K562 (cell line): Measurements from ENCODE around the gene EFNA2. TPM values are rescaled to one million over a fixed set of nuclear protein-coding genes. Genes with fewer than 3 reads are reported as not detected.
A peak's percentile ranks its signal among the peaks of the same experiment; 100 is the strongest.

Source experiments
- ATF7 ChIP-seq: fragments of 450-650 bp; IDR thresholded peaks from 2 replicates; pipeline ENCODE4 v1.7.1; 2014; ENCODE audit warnings: mild to moderate bottlenecking, moderate library complexity
- EP300 ChIP-seq: IDR thresholded peaks from 2 replicates; pipeline ENCODE4 v1.6.1; 2012; ENCODE audit warnings: low read length, improper control_type of control experiment
- GTF2F1 ChIP-seq: IDR thresholded peaks from 2 replicates; pipeline ENCODE4 v1.6.1; 2011; ENCODE audit warnings: low read depth, low read length, improper control_type of control experiment
- HDAC2 ChIP-seq: fragments of 450-650 bp; IDR thresholded peaks from 2 replicates; pipeline ENCODE4 v1.6.1; 2016; ENCODE audit warnings: mild to moderate bottlenecking
- IFI16 ChIP-seq: fragments of 250-450 bp; sonication (Bioruptor Pico); IDR thresholded peaks from 2 replicates; pipeline ENCODE4 v2.1.2; 2022; ENCODE audit warnings: mild to moderate bottlenecking, inconsistent platforms
- ILF3 ChIP-seq: fragments of 450-650 bp; IDR thresholded peaks from 2 replicates; pipeline ENCODE4 v1.6.1; 2018; ENCODE audit warnings: antibody characterized with exemption, mild to moderate bottlenecking, moderate library complexity, borderline replicate concordance
- KLF6 ChIP-seq: fragments of 250-450 bp; sonication (Bioruptor Pico); IDR thresholded peaks from 2 replicates; pipeline ENCODE4 v1.4.0; 2020; ENCODE audit warnings: mild to moderate bottlenecking, moderate library complexity, borderline replicate concordance
- L3MBTL2 ChIP-seq: fragments of 450-650 bp; IDR thresholded peaks from 2 replicates; pipeline ENCODE4 v1.6.1; 2016; ENCODE audit warnings: mild to moderate bottlenecking, moderate library complexity
- NR2C2 ChIP-seq, 2 experiments: fragments of 200-800 bp in 1 of 2; sonication (Bioruptor generic) in 1 of 2; sonication (generic) in 1 of 2; formaldehyde crosslinking in 1 of 2; IDR thresholded peaks; 2 replicates each; pipeline versions ENCODE4 v1.6.1 to v1.8.0; 2016 to 2022; ENCODE audit warnings: mild to moderate bottlenecking in 1 of 2, missing compliant biosample characterization in 1 of 2, missing genetic modification characterization in 1 of 2, missing genetic modification reagents in 1 of 2
- SAFB2 ChIP-seq: fragments of 200-400 bp; formaldehyde crosslinking; IDR thresholded peaks from 2 replicates; pipeline ENCODE4 v1.6.1; 2018; ENCODE audit warnings: borderline replicate concordance, low read length, low read depth, moderate library complexity; ENCODE audit not compliant: severe bottlenecking
- SIX5 ChIP-seq, 2 experiments: IDR thresholded peaks; 2 replicates each; pipeline ENCODE4 v1.6.1; 2011; ENCODE audit warnings: low read length in 2 of 2, borderline replicate concordance in 1 of 2, low read depth in 1 of 2, mild to moderate bottlenecking in 1 of 2, moderate library complexity in 1 of 2; ENCODE audit not compliant: insufficient read depth in 1 of 2
- TEAD1 ChIP-seq, 2 experiments: fragments of 450-650 bp in 1 of 2; sonication (generic) in 1 of 2; formaldehyde crosslinking; IDR thresholded peaks; 2 replicates each; pipeline versions ENCODE4 v1.4.0 to v1.8.0; 2020 to 2022; ENCODE audit warnings: mild to moderate bottlenecking in 2 of 2, missing genetic modification reagents in 1 of 2
- TRIM24 ChIP-seq, 2 experiments: fragments of 450-650 bp; IDR thresholded peaks; 2 replicates each; pipeline ENCODE4 v1.6.1; 2016
- polyA plus RNA-seq, 8 experiments: library from polyadenylated mRNA; depleted of rRNA in 4 of 8; stranded (reverse) in 5 of 8; unstranded in 3 of 8; fragments of >200 nt; fragmentation: Nextera tagmentation in 2 of 8; fragmentation: Illumina TruSeq in 1 of 8; extraction: Ambion mirVana in 2 of 8; extraction: Trizol in 1 of 8; gene quantifications; 2 replicates each; pipeline versions ENCODE4 v1.2.1 to v1.2.3, GENCODE V29; 2011 to 2014; ENCODE audit warnings: inconsistent platforms in 1 of 8, missing spikeins in 1 of 8
- total RNA-seq, 7 experiments: library from RNA; depleted of rRNA in 6 of 7; stranded (reverse); fragments of >200 nt in 6 of 7; fragmentation: Illumina TruSeq in 2 of 7; extraction: Trizol in 2 of 7; gene quantifications; 2 replicates each; pipeline versions ENCODE4 v1.2.1 to v1.2.3, GENCODE V29; 2011 to 2021; ENCODE audit warnings: low replicate concordance in 1 of 7
- TF ChIP-seq, protein P1 (sequence below): fragments of 450-650 bp; formaldehyde crosslinking; IDR thresholded peaks from 2 replicates; pipeline ENCODE4 v1.4.0; 2020; ENCODE audit warnings: mild to moderate bottlenecking, mixed read lengths
- TF ChIP-seq, protein P2 (sequence below): sonication (generic); formaldehyde crosslinking; IDR thresholded peaks from 2 replicates; pipeline ENCODE4 v1.8.0; 2022; ENCODE audit warnings: mild to moderate bottlenecking, low read depth, missing genetic modification reagents
- TF ChIP-seq, protein P3 (sequence below): fragments of 250-450 bp; sonication (Bioruptor Pico); IDR thresholded peaks from 2 replicates; pipeline ENCODE4 v1.4.0; 2020; ENCODE audit warnings: borderline replicate concordance
- TF ChIP-seq, protein P4 (sequence below), 2 experiments: fragments of 250-450 bp in 1 of 2; fragments of 450-650 bp in 1 of 2; sonication (Bioruptor Pico) in 1 of 2; IDR thresholded peaks; 2 replicates each; pipeline versions ENCODE4 v1.6.1 to v1.8.0; 2016 to 2021; ENCODE audit warnings: mild to moderate bottlenecking in 2 of 2, moderate library complexity in 2 of 2, missing compliant biosample characterization in 1 of 2, missing genetic modification characterization in 1 of 2

The EFNA2 gene
- total and polyA plus RNA-seq, 9 of the 15 experiments (the other 6 are each of a cell fraction or from before 2014, with no cell fraction given): 0.11 to 0.44 (median 0.15) TPM; not detected in 6

DNA sequence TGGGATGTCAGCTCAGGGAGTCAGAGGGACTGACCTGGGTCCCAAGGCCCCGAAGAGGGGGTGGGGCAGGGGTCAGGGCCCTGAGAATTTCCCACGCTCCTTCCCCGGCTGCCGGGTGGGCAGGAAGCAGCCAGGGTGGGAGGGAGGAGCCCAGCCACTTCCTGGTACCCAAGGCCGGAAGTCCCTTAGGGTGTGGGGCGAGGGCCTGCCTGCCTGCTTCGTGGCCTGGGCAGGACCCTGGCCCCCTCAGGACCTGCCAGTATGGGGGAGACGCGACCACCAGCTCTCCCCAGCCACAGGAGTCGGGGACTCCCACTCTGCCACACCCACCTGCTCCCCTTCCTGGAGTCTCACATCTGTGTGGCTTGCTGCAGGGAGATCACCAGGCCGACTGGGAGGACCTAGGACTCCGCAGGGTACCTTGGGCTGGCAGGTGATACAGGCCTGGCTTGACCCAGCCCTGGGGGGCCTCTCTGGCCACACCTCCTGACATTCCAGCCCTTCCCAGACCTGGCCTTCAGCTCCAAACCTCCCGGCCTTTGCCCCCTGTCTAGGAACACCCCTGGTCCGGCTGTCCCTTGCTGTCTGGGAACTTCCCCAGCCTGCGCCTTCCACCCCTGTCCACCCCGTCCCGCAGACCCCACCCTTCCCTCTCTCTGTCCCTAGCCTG, 26.3 kb upstream of the EFNA2 start (continued):
- TF ChIP-seq IFI16 (CRISPR knock-in tag) (no peak), SAFB2 (no peak), KLF6 (no peak), NR2C2 (CRISPR knock-in tag; IDR thresholded peaks at IDR 0.05) (peak; percentile 31; the same call in 1 of the 2 replicates), NR2C2 (tag; IDR thresholded peaks at IDR 0.05) (no peak), ILF3 (peak; percentile 93; the same call in 1 of the 2 replicates), TEAD1 (CRISPR knock-in tag; IDR thresholded peaks at IDR 0.05) (no peak), EP300 (peak; percentile 10; the same call in 1 of the 2 replicates), L3MBTL2 (no peak), ATF7 (peak; percentile 51; the same call in 1 of the 2 replicates), GTF2F1 (no peak), HDAC2 (no peak), TRIM24 (IDR thresholded peaks at IDR 0.05) (peak in 1 of 2 experiments; percentile 7; a peak in 1 of 4 replicates), SIX5 (IDR thresholded peaks at IDR 0.05; ENCODE audit: borderline replicate concordance in 1 of 2, insufficient read depth in 1 of 2, low read depth in 1 of 2, low read length in 2 of 2) (no peak)
- TF ChIP-seq, protein P1, sequence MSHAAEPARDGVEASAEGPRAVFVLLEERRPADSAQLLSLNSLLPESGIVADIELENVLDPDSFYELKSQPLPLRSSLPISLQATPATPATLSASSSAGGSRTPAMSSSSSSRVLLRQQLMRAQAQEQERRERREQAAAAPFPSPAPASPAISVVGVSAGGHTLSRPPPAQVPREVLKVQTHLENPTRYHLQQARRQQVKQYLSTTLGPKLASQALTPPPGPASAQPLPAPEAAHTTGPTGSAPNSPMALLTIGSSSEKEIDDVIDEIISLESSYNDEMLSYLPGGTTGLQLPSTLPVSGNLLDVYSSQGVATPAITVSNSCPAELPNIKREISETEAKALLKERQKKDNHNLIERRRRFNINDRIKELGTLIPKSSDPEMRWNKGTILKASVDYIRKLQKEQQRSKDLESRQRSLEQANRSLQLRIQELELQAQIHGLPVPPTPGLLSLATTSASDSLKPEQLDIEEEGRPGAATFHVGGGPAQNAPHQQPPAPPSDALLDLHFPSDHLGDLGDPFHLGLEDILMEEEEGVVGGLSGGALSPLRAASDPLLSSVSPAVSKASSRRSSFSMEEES (CRISPR knock-in tag): no peak
- TF ChIP-seq, protein P2, sequence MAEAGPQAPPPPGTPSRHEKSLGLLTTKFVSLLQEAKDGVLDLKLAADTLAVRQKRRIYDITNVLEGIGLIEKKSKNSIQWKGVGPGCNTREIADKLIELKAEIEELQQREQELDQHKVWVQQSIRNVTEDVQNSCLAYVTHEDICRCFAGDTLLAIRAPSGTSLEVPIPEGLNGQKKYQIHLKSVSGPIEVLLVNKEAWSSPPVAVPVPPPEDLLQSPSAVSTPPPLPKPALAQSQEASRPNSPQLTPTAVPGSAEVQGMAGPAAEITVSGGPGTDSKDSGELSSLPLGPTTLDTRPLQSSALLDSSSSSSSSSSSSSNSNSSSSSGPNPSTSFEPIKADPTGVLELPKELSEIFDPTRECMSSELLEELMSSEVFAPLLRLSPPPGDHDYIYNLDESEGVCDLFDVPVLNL (CRISPR knock-in tag): no peak
- TF ChIP-seq, protein P3, sequence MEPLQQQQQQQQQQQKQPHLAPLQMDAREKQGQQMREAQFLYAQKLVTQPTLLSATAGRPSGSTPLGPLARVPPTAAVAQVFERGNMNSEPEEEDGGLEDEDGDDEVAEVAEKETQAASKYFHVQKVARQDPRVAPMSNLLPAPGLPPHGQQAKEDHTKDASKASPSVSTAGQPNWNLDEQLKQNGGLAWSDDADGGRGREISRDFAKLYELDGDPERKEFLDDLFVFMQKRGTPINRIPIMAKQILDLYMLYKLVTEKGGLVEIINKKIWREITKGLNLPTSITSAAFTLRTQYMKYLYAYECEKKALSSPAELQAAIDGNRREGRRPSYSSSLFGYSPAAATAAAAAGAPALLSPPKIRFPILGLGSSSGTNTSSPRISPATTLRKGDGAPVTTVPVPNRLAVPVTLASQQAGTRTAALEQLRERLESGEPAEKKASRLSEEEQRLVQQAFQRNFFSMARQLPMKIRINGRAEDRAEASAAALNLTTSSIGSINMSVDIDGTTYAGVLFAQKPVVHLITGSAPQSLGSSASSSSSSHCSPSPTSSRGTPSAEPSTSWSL (CRISPR knock-in tag): no peak
- TF ChIP-seq, protein P4, sequence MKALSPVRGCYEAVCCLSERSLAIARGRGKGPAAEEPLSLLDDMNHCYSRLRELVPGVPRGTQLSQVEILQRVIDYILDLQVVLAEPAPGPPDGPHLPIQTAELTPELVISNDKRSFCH (CRISPR knock-in tag; IDR thresholded peaks at IDR 0.05): no peak
- TF ChIP-seq, protein P4 (tag; IDR thresholded peaks at IDR 0.05): peak; percentile 28; the same call in 1 of the 2 replicates
